Right atrium auricular region (tissue), 2 donors: ENCODE data around the gene DLG2. TPM values are rescaled to one million over a fixed set of nuclear protein-coding genes. Genes with fewer than 3 reads are reported as not detected.
A peak's percentile ranks its signal among the peaks of the same experiment; 100 is the strongest.

Experiments
- DNase-seq: peaks from one replicate; pipeline ENCODE4 v3.0.0-alpha.2; 2019; ENCODE audit warnings: low spot score
- H3K27ac ChIP-seq, 2 donors: fragments of 200-600 bp; sonication (generic); 1 replicate in 1 of 2; 2 replicates in 1 of 2; pipeline ENCODE4 v1.5.1; 2016 to 2019
- H3K27me3 ChIP-seq, 2 donors: fragments of 200-600 bp; sonication (generic); one replicate each; pipeline versions ENCODE4 v1.5.1 to v1.6.0; 2017 to 2019
- H3K36me3 ChIP-seq: fragments of 200-600 bp; sonication (generic); one replicate; pipeline ENCODE4 v1.5.1; 2016
- H3K4me1 ChIP-seq, 2 donors: fragments of 200-600 bp; sonication (generic); one replicate each; pipeline versions ENCODE4 v1.5.1 to v1.6.0; 2017 to 2019
- H3K4me3 ChIP-seq, 2 donors: fragments of 200-600 bp; sonication (generic); 1 replicate in 1 of 2; 2 replicates in 1 of 2; pipeline ENCODE4 v1.5.1; 2017 to 2019; ENCODE audit warnings: mild to moderate bottlenecking in 1 of 2, moderate library complexity in 1 of 2
- H3K9me3 ChIP-seq, 2 donors: fragments of 200-600 bp; sonication (generic); one replicate each; pipeline ENCODE4 v1.5.1; 2019
- total RNA-seq, 2 donors: library from RNA; depleted of rRNA; stranded (reverse); fragments of >200 nt; gene quantifications; one replicate each; pipeline ENCODE4 v1.1.0, GENCODE V29; 2016
- TF ChIP-seq, protein P1 (sequence below), 2 donors: fragments of 200-600 bp; sonication (generic); IDR thresholded peaks; one replicate each; pipeline ENCODE4 v1.5.1; 2019; ENCODE audit warnings: antibody characterized with exemption in 2 of 2

The DLG2 gene
- total RNA-seq, 2 donors from 2014 or later, result 6.6 to 6.7 TPM

DNA sequence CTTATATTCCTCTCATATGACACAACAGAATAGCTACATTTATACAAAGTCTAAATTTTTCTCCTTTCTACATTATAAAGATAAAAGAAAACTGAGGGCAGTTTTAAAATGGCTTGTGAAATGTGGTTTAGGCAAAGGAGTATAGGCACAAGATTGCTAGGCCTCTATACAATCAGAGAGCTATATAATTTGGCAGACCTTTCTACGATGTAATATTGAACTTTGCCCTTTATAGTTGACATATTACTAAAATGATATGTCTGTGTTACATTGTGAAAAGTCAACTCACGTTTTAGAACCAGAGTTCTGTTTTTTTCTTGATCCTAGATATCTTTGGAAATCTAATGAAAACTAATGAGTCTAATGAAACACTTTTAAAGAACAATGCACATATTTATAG, 430.2 kb downstream of the DLG2 start:
- DNase-seq, result no peak
- H3K4me1 ChIP-seq, result no peaks in the 10 kb centered on the region
- TF ChIP-seq, protein P1, sequence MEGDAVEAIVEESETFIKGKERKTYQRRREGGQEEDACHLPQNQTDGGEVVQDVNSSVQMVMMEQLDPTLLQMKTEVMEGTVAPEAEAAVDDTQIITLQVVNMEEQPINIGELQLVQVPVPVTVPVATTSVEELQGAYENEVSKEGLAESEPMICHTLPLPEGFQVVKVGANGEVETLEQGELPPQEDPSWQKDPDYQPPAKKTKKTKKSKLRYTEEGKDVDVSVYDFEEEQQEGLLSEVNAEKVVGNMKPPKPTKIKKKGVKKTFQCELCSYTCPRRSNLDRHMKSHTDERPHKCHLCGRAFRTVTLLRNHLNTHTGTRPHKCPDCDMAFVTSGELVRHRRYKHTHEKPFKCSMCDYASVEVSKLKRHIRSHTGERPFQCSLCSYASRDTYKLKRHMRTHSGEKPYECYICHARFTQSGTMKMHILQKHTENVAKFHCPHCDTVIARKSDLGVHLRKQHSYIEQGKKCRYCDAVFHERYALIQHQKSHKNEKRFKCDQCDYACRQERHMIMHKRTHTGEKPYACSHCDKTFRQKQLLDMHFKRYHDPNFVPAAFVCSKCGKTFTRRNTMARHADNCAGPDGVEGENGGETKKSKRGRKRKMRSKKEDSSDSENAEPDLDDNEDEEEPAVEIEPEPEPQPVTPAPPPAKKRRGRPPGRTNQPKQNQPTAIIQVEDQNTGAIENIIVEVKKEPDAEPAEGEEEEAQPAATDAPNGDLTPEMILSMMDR (IDR thresholded peaks at IDR 0.05), result no peak
- no peak overlapping the region for H3K4me3 ChIP-seq
- H3K27me3 ChIP-seq, result no peaks in the 10 kb centered on the region
- H3K27ac ChIP-seq, result no peak overlapping the region
- H3K9me3 ChIP-seq, result peaks cover 0 to 9% of the 10 kb centered on the region in 2 donors
- no peaks in the 10 kb centered on the region for H3K36me3 ChIP-seq

- no peak overlapping the region for H3K27ac ChIP-seq
Measured at GRCh38 chr11:85195934-85196333, 431.2 kb downstream of the DLG2 start.

GRCh38 chr11:85187992-85188391, 439.2 kb downstream of the DLG2 start:
- Histone ChIP-seq H3K27ac (no peak overlapping the region), H3K4me1 (no peaks in the 10 kb centered on the region), H3K27me3 (no peaks in the 10 kb centered on the region), H3K9me3 (no peaks in the 10 kb centered on the region), H3K36me3 (no peaks in the 10 kb centered on the region), H3K4me3 (no peak overlapping the region)
- no peak for DNase-seq
- TF ChIP-seq, protein P1 (IDR thresholded peaks at IDR 0.05), result no peak

More at GRCh38 chr11:85195934-85196333, 431.2 kb downstream of the DLG2 start:
- Histone ChIP-seq H3K4me3 (no peak overlapping the region), H3K9me3 (no peaks in the 10 kb centered on the region), H3K4me1 (no peaks in the 10 kb centered on the region), H3K27me3 (no peaks in the 10 kb centered on the region), H3K36me3 (no peaks in the 10 kb centered on the region)
- DNase-seq, result no peak
- TF ChIP-seq, protein P1 (IDR thresholded peaks at IDR 0.05), result no peak

DNA sequence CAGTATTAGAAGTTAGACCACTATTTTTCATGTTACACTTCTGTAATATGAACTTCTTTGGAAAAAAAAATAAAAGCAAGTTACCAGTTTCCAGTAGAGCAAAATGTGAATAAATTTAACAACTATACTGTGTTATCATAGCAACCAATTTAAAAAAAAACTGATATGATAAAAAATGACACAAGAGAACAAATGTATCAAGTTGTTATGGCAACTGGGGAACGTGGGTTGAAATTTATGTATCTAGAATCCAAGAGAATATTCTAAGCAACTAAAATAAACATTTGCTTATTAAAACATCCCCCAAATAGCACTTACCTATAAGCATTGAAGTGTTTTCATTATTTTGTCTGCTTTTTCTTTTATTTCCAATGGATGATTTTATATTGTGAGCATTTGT, 442.4 kb downstream of the DLG2 start:
- H3K36me3 ChIP-seq, result no peaks in the 10 kb centered on the region
- no peak for DNase-seq
- TF ChIP-seq, protein P1 (IDR thresholded peaks at IDR 0.05), result no peak
- H3K4me3 ChIP-seq, result no peak overlapping the region
- no peaks in the 10 kb centered on the region for H3K27me3 ChIP-seq
- H3K9me3 ChIP-seq, result no peaks in the 10 kb centered on the region
- no peak overlapping the region for H3K27ac ChIP-seq
- no peaks in the 10 kb centered on the region for H3K4me1 ChIP-seq

DNA sequence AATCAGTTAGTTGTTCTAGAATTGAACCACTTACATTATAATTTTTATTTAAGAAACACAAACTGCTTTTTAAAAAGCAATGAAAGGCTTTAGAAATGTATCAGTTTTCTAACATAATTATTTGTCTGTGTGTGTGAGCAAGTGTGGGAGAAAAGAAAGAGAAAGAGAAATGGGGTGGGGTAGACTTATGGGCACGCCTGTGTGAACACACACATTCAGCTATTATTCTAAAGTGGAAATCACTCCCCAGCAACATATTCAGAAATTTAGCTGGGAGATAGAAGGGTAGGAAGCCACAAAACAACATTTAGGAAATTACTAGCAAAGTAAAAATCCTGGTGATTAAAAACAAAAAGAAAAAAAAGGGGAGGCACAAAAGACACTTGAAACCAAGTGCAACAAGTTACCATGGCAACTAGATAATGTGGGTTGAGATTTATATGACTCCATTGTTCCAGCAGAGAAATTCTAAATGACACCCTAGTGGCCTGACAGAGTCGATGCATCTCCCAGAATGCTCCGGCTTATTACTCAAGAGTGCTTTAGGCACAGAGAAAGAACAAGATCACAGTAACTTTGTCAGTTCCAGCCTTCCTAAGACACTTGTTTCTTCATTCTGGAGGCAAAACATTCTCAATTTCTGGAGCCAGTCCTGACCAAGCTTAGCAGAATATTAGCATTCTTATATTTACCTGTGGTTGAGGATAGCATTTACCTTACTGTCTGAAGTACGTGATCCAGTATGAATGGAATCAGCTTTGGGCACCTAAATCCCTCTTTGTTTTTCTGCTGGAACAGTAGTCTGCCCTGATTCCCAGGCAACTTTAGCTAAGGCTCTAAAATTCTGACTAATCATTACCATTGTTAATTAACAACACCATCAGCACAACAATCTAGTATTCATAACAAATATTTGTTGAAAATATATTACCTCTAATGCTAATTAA, 444.4 kb downstream of the DLG2 start:
- Histone ChIP-seq H3K27me3 (no peaks in the 10 kb centered on the region), H3K9me3 (no peaks in the 10 kb centered on the region), H3K36me3 (no peaks in the 10 kb centered on the region), H3K4me3 (no peak overlapping the region), H3K4me1 (no peaks in the 10 kb centered on the region), H3K27ac (no peak overlapping the region)
- TF ChIP-seq, protein P1 (IDR thresholded peaks at IDR 0.05), result peak in 1 of 2 donors; percentile 45
- DNase-seq, result no peak
